ENCODE data around the gene AKT1S1. TPM values are rescaled to one million over a fixed set of nuclear protein-coding genes. Genes with fewer than 3 reads are reported as not detected.

AKT1S1 gene
- total and polyA plus RNA-seq, 2 donors (not counting 3 experiments of a cell fraction or from before 2014, with no cell fraction given): 64.2 to 68.3 TPM

GRCh38 chr19:49872245-49873128, 4.7 kb downstream of the AKT1S1 start:
- Histone ChIP-seq H3K4me2 (ENCODE audit: insufficient read depth, low read length) (no peak overlapping the region), H3K79me2 (ENCODE audit: control insufficient read depth, insufficient read depth, low read length) (peaks cover 18% of the 10 kb centered on the region), H3K9ac (replicated peaks; ENCODE audit: extremely low read depth, insufficient read depth, low read length) (no peak overlapping the region), H4K20me1 (replicated peaks; ENCODE audit: control insufficient read depth, extremely low read depth, insufficient read depth, low read length) (no peaks in the 10 kb centered on the region), H2AFZ (ENCODE audit: low read depth, low read length) (no peak overlapping the region), H3K4me1 (ENCODE audit: control insufficient read depth, extremely low read depth, insufficient read depth, low read length) (peaks cover 21% of the 10 kb centered on the region), H3K36me3 (ENCODE audit: control insufficient read depth in 2 of 2, extremely low read depth in 1 of 2, insufficient read depth in 2 of 2, low read length in 2 of 2) (peaks cover 0 to 9% of the 10 kb centered on the region in 2 experiments), H3K4me3 (replicated peaks in 1 of 3; ENCODE audit: insufficient read depth in 1 of 3, low read depth in 1 of 3, low read length in 3 of 3) (no peak overlapping the region), H3K27ac (ENCODE audit: insufficient read depth, low read depth, low read length) (no peak overlapping the region), H3K9me3 (replicated peaks; ENCODE audit: control insufficient read depth, insufficient read depth, low read length) (no peaks in the 10 kb centered on the region), H3K9me1 (replicated peaks; ENCODE audit: control insufficient read depth, extremely low read depth, insufficient read depth, low read length) (no peaks in the 10 kb centered on the region), H3K27me3 (ENCODE audit: control insufficient read depth in 2 of 2, insufficient read depth in 2 of 2, low read length in 2 of 2) (no peaks in the 10 kb centered on the region)
- TF ChIP-seq MYC (IDR thresholded peaks at IDR 0.05; ENCODE audit: low read depth, low read length) (no peak), POLR2A (IDR thresholded peaks at IDR 0.05; ENCODE audit: low read depth, low read length) (no peak), EZH2 (IDR thresholded peaks at IDR 0.05; ENCODE audit: borderline replicate concordance, low read depth, low read length, severe bottlenecking) (no peak), CTCF (IDR thresholded peaks at IDR 0.05; ENCODE audit: extremely low read depth in 1 of 2, insufficient read depth in 1 of 2, low read depth in 1 of 2, low read length in 2 of 2) (no peak), FOS (IDR thresholded peaks at IDR 0.05; ENCODE audit: borderline replicate concordance, insufficient read depth, low read length) (no peak), JUN (IDR thresholded peaks at IDR 0.05; ENCODE audit: borderline replicate concordance, insufficient read depth, insufficient read length, low read depth) (no peak), MAX (IDR thresholded peaks at IDR 0.05; ENCODE audit: insufficient read depth, insufficient read length) (no peak), GATA2 (IDR thresholded peaks at IDR 0.05; ENCODE audit: insufficient read depth, insufficient read length, low read depth, low read length) (no peak), POLR2AphosphoS5 (IDR thresholded peaks at IDR 0.05; ENCODE audit: insufficient read depth, low read depth, low read length) (no peak)
- FAIRE-seq (no peak), DNase-seq (ENCODE audit: low read depth, low spot score) (no peak)
- BruUV-seq (replicated peaks): no TSS peak
- POLR2A ChIA-PET: no interaction called here
- CTCF ChIA-PET: no interaction called here
- dilution Hi-C loops (cut with MboI; ENCODE audit: extremely low pct_ligation_motif_present, low sequenced_read_pairs): no loop called here
- intact Hi-C loops (cut with micrococcal nuclease): no loop called here

Measured in endothelial cell of umbilical vein (primary cell).